Measurements from ENCODE around the gene FBF1.

Gene FBF1

GRCh38 chr17:75917141-75917916 lies 23.5 kb downstream of the FBF1 start:
- DNase-seq (ENCODE audit: low read depth in 2 of 2) = no peak

GRCh38 chr17:75915268-75915667 lies 25.6 kb downstream of the FBF1 start:
- no peak for DNase-seq (ENCODE audit: low read depth in 2 of 2)

- DNase-seq (ENCODE audit: low read depth in 2 of 2) = no peak
These were observed 26.1 kb downstream of the FBF1 start for GRCh38 chr17:75914643-75915267.

- no peak for DNase-seq (ENCODE audit: low read depth in 2 of 2)
These were observed 27.2 kb downstream of the FBF1 start for GRCh38 chr17:75913537-75914210.

- no peak for DNase-seq (ENCODE audit: low read depth in 2 of 2)
These were observed 30.1 kb downstream of the FBF1 start for GRCh38 chr17:75910699-75911098.

- DNase-seq (ENCODE audit: low read depth in 2 of 2) = no peak
These were observed 31.0 kb downstream of the FBF1 start for GRCh38 chr17:75909812-75910274.

- DNase-seq (ENCODE audit: low read depth in 2 of 2) = no peak
These were observed 31.6 kb downstream of the FBF1 start for GRCh38 chr17:75909051-75909811.

- DNase-seq (ENCODE audit: low read depth in 2 of 2) = no peak
These were observed 32.6 kb downstream of the FBF1 start for GRCh38 chr17:75908201-75908600.

GRCh38 chr17:75906143-75906884 lies 34.5 kb downstream of the FBF1 start:
- no peak for DNase-seq (ENCODE audit: low read depth in 2 of 2)

GRCh38 chr17:75904749-75905521 lies 35.9 kb downstream of the FBF1 start, which contains the start of gene MRPL38:
TSS of gene MRPL38 (minus strand) at chr17:75904884. CDS start at chr17:75904875, 9 bp downstream.
- peak; percentile 85 to 87 for DNase-seq (ENCODE audit: low read depth in 2 of 2)

GRCh38 chr17:75902406-75902805 lies 38.4 kb downstream of the FBF1 start:
- DNase-seq (ENCODE audit: low read depth in 2 of 2) = no peak

- DNase-seq (ENCODE audit: low read depth in 2 of 2) = no peak
These were observed 39.1 kb downstream of the FBF1 start for GRCh38 chr17:75901727-75902126.

- DNase-seq (ENCODE audit: low read depth in 2 of 2) = no peak
These were observed 39.9 kb downstream of the FBF1 start for GRCh38 chr17:75900691-75901533.

GRCh38 chr17:75899767-75900468 lies 40.9 kb downstream of the FBF1 start:
- no peak for DNase-seq (ENCODE audit: low read depth in 2 of 2)

GRCh38 chr17:75899353-75899752 lies 41.5 kb downstream of the FBF1 start:
- DNase-seq (ENCODE audit: low read depth in 2 of 2) = no peak

- no peak for DNase-seq (ENCODE audit: low read depth in 2 of 2)
These were observed 42.1 kb downstream of the FBF1 start for GRCh38 chr17:75898791-75899190.

GRCh38 chr17:75898065-75898464 lies 42.8 kb downstream of the FBF1 start:
- no peak for DNase-seq (ENCODE audit: low read depth in 2 of 2)

GRCh38 chr17:75897160-75898019 lies 43.5 kb downstream of the FBF1 start:
- DNase-seq (ENCODE audit: low read depth in 2 of 2) = no peak

Measured in stimulated activated CD8-positive, alpha-beta memory T cell treated with anti-CD3 and anti-CD28 coated beads, Interleukin-2, amount 100 ng/mL, for 1 hour (primary cell).